Adrenal gland (tissue), 5 donors: ENCODE results near the gene CBX5.
"Not testable (repeated sequence)": the region's sequence is repeated elsewhere in the genome, so short reads cannot be mapped to it uniquely, and the experiment has no call there.

Experiments
- CTCF ChIP-seq, 6 experiments: fragments of 450-650 bp in 4 of 6; fragments of 200-600 bp in 2 of 6; sonication (generic) in 1 of 6; IDR thresholded peaks; 1 replicate in 5 of 6; 2 replicates in 1 of 6; pipeline versions ENCODE4 v1.5.1 to v1.8.0; 2016 to 2021; ENCODE audit warnings: antibody characterized with exemption in 6 of 6, mild to moderate bottlenecking in 2 of 6, moderate library complexity in 1 of 6
- POLR2A ChIP-seq, 2 donors: fragments of 450-650 bp; IDR thresholded peaks; one replicate each; pipeline ENCODE4 v1.6.1; 2017; ENCODE audit warnings: antibody characterized with exemption in 2 of 2, mild to moderate bottlenecking in 2 of 2, moderate library complexity in 1 of 2
- donor health status: DM: no; HTN: no; CAD: no.

GRCh38 chr12:54325442-54326109 lies 45.7 kb upstream of the CBX5 start:
- TF ChIP-seq CTCF, POLR2A (IDR thresholded peaks at IDR 0.05): not testable (repeated sequence)
